ENCODE data around the gene PID1. TPM values are rescaled to one million over a fixed set of nuclear protein-coding genes. Genes with fewer than 3 reads are reported as not detected.

The PID1 gene
- total RNA-seq, 1 experiment from 2014 or later = 2.6 TPM

DNA sequence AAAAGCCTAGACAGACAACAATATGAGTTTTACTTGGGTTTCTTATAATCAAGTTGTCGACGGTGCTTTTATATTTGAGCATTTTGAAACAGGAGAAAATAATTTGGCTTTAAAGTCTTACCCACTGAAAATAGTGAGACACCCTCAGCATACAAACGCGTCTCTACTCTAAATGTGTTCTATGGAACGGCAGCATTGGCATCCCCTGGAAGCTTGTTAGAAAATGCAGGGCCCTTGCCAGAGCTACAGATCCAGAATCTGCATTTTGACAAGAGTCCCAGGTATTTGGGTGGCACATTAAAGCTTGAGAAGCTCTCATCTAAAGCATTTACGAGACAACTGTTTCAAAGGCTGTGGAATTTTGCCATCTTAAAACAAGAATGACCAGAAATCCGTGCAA lies 163.5 kb downstream of the PID1 start:
- DNase-seq (ENCODE audit: low spot score) = no peak
- no peaks in the 10 kb centered on the region for H3K36me3 Mint-ChIP-seq
- POLR2A ChIA-PET = no interaction called here
- CTCF ChIA-PET = no interaction called here
- no peak for ATAC-seq
- no peak overlapping the region for H3K4me3 Mint-ChIP-seq
- no peak overlapping the region for H3K27ac Mint-ChIP-seq
- H3K4me1 Mint-ChIP-seq = peaks cover 8% of the 10 kb centered on the region; the same call in 1 of the 2 replicates
- H3K27me3 Mint-ChIP-seq (ENCODE audit: low read depth) = no peaks in the 10 kb centered on the region
- H3K9me3 Mint-ChIP-seq = peaks cover 11% of the 10 kb centered on the region; the same call in 1 of the 2 replicates
- no peak for TF ChIP-seq TCF7 (CRISPR knock-in tag; IDR thresholded peaks at IDR 0.05; ENCODE audit: low read depth)
- TF ChIP-seq CREB1 (CRISPR knock-in tag; IDR thresholded peaks at IDR 0.05) = no peak
- no peak for TF ChIP-seq ZBTB21 (CRISPR knock-in tag; IDR thresholded peaks at IDR 0.05; ENCODE audit: borderline replicate concordance)
- no peak for TF ChIP-seq ZNF138 (CRISPR knock-in tag; conservative IDR thresholded peaks at IDR 0.05)
- TF ChIP-seq, protein P1, sequence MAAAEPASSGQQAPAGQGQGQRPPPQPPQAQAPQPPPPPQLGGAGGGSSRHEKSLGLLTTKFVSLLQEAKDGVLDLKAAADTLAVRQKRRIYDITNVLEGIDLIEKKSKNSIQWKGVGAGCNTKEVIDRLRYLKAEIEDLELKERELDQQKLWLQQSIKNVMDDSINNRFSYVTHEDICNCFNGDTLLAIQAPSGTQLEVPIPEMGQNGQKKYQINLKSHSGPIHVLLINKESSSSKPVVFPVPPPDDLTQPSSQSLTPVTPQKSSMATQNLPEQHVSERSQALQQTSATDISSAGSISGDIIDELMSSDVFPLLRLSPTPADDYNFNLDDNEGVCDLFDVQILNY (CRISPR knock-in tag; IDR thresholded peaks at IDR 0.05) = no peak

GRCh38 chr2:229104974-229105387 lies 166.1 kb downstream of the PID1 start:
- no peak for ATAC-seq
- CTCF ChIA-PET = no interaction called here
- peaks cover 16% of the 10 kb centered on the region for H3K4me1 Mint-ChIP-seq

GRCh38 chr2:229104025-229104424 lies 167.1 kb downstream of the PID1 start:
- Mint-ChIP-seq H3K4me1 (peaks cover 13% of the 10 kb centered on the region), H3K36me3 (no peaks in the 10 kb centered on the region), H3K9me3 (peaks cover 11% of the 10 kb centered on the region; the same call in 1 of the 2 replicates), H3K27ac (no peak overlapping the region), H3K4me3 (no peak overlapping the region), H3K27me3 (ENCODE audit: low read depth) (no peaks in the 10 kb centered on the region)
- no peak for ATAC-seq
- no peak for DNase-seq (ENCODE audit: low spot score)
- ChIA-PET POLR2A (interaction anchor here (0.6 kb wide), 1 partner anchor 1769 kb away, joined by 5 read pairs; no protein-coding TSS in a partner anchor), CTCF (no interaction called here)
- TF ChIP-seq AFF4 (CRISPR knock-in tag; IDR thresholded peaks at IDR 0.05; ENCODE audit: borderline replicate concordance) = no peak
- no peak for TF ChIP-seq PRRX2 (CRISPR knock-in tag; IDR thresholded peaks at IDR 0.05)
- no peak for TF ChIP-seq ZNF281 (CRISPR knock-in tag; IDR thresholded peaks at IDR 0.05)

More at GRCh38 chr2:229104974-229105387, 166.1 kb downstream of the PID1 start:
- TF ChIP-seq ELF4 (CRISPR knock-in tag; IDR thresholded peaks at IDR 0.05; ENCODE audit: low read depth) (no peak), ZBTB43 (CRISPR knock-in tag; IDR thresholded peaks at IDR 0.05) (no peak), SMAD4 (CRISPR knock-in tag; IDR thresholded peaks at IDR 0.05) (no peak)
- TF ChIP-seq, protein P2, sequence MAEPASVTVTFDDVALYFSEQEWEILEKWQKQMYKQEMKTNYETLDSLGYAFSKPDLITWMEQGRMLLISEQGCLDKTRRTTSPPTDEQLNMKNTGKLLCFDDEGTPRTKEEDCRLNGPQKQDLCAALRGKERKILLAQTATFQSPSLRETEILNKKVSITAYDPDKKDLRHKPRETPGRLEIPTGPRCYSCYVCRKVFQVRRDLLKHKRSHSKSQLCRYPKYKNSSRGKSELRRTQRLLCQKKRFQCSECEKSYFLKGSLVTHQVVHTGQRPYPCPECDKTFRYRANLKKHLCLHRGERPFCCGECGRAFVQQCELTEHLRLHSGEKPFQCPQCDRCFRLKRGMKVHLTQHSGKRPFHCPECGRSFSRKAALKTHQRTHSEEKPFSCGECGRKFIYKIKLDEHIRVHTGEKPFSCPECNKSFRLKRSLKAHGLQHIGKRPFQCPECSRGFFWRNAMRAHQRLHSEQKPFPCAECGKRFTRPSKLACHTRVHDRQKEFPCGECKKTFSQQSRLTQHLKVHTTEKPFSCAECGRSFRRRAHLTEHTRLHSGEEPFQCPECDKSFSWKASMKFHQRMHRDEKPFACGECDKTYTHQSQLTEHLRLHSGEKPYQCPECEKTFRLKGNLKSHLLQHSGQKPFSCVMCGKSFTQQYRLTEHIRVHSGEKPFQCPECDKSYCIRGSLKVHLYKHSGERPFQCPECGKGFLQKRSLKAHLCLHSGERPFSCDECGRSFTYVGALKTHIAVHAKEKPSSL (CRISPR knock-in tag; conservative IDR thresholded peaks at IDR 0.05) = no peak
- no peak for DNase-seq (ENCODE audit: low spot score)
- POLR2A ChIA-PET = no interaction called here
- Mint-ChIP-seq H3K27me3 (ENCODE audit: low read depth) (no peaks in the 10 kb centered on the region), H3K4me3 (no peak overlapping the region), H3K9me3 (peaks cover 11% of the 10 kb centered on the region; the same call in 1 of the 2 replicates), H3K27ac (no peak overlapping the region), H3K36me3 (no peaks in the 10 kb centered on the region)
